Kidney epithelial cell (primary cell): ENCODE results near the gene CAMK4. TPM values are rescaled to one million over a fixed set of nuclear protein-coding genes. Genes with fewer than 3 reads are reported as not detected.
"Not testable (repeated sequence)": the region's sequence is repeated elsewhere in the genome, so short reads cannot be mapped to it uniquely, and the experiment has no call there.

Experiments
- DNase-seq: peaks from one replicate; pipeline ENCODE4 v3.0.0-alpha.2; 2010; ENCODE audit warnings: low read depth
- H3K27me3 ChIP-seq: 2 replicates; pipeline ENCODE4 v1.6.0; 2011; ENCODE audit warnings: low read length; ENCODE audit not compliant: control insufficient read depth, insufficient read depth
- H3K36me3 ChIP-seq: 2 replicates; pipeline ENCODE4 v1.5.1; 2011; ENCODE audit warnings: low read length; ENCODE audit not compliant: control insufficient read depth, insufficient read depth
- H3K4me3 ChIP-seq: 2 replicates; pipeline ENCODE4 v1.5.1; 2011; ENCODE audit warnings: low read depth, mild to moderate bottlenecking, control low read depth, low read length
- total RNA-seq: library from RNA; depleted of rRNA; stranded (reverse); fragments of >200 nt; gene quantifications from 2 replicates; pipeline ENCODE4 v1.2.3, GENCODE V29; 2015
- TF ChIP-seq, protein P1 (sequence below): IDR thresholded peaks from 2 replicates; pipeline ENCODE4 v1.5.1; 2011; ENCODE audit warnings: mild to moderate bottlenecking, moderate library complexity, low read length, control low read depth, inconsistent platforms; ENCODE audit not compliant: insufficient read depth, poor library complexity, severe bottlenecking

CAMK4 gene
- total RNA-seq, 1 donor from 2014 or later: 0.75 TPM

DNA sequence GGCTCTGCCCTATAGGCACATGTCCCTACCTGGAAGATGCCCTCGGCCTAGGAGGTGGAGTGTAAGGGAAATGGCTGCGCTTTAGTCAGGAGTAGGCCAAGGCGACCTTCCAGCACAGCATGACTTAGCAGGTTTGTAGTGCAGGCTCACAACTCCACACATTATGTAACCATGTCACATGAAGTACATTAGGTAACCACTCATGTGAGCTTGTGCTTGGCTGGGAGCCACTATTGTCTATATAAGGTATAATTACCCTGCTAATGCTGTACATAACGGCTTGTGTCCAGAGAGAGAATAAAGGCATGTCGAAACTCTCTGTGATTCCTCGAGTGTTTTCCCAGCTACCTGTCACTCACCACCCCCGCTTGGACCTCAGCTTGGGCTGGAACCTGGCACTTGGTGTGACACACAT is 74.9 kb downstream of the CAMK4 start:
- TF ChIP-seq, protein P1, sequence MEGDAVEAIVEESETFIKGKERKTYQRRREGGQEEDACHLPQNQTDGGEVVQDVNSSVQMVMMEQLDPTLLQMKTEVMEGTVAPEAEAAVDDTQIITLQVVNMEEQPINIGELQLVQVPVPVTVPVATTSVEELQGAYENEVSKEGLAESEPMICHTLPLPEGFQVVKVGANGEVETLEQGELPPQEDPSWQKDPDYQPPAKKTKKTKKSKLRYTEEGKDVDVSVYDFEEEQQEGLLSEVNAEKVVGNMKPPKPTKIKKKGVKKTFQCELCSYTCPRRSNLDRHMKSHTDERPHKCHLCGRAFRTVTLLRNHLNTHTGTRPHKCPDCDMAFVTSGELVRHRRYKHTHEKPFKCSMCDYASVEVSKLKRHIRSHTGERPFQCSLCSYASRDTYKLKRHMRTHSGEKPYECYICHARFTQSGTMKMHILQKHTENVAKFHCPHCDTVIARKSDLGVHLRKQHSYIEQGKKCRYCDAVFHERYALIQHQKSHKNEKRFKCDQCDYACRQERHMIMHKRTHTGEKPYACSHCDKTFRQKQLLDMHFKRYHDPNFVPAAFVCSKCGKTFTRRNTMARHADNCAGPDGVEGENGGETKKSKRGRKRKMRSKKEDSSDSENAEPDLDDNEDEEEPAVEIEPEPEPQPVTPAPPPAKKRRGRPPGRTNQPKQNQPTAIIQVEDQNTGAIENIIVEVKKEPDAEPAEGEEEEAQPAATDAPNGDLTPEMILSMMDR: no peak
- Histone ChIP-seq H3K27me3 (no peaks in the 10 kb centered on the region), H3K36me3 (no peaks in the 10 kb centered on the region), H3K4me3 (no peak overlapping the region)
- DNase-seq: no peak

GRCh38 chr5:111299831-111300432 is 75.7 kb downstream of the CAMK4 start:
- H3K36me3 ChIP-seq: no peaks in the 10 kb centered on the region
- TF ChIP-seq, protein P1: no peak
- H3K27me3 ChIP-seq: no peaks in the 10 kb centered on the region
- no peak for DNase-seq
- H3K4me3 ChIP-seq: no peak overlapping the region

- no peak overlapping the region for H3K4me3 ChIP-seq
- no peak for DNase-seq
- no peaks in the 10 kb centered on the region for H3K27me3 ChIP-seq
- TF ChIP-seq, protein P1: no peak
- no peaks in the 10 kb centered on the region for H3K36me3 ChIP-seq
These were observed 77.1 kb downstream of the CAMK4 start for GRCh38 chr5:111301264-111301663.

GRCh38 chr5:111302043-111302442 is 77.9 kb downstream of the CAMK4 start:
- not testable (repeated sequence) for H3K27me3 ChIP-seq, DNase-seq, H3K36me3 ChIP-seq, H3K4me3 ChIP-seq

- no peak for DNase-seq
- Histone ChIP-seq H3K4me3 (no peak overlapping the region), H3K36me3 (no peaks in the 10 kb centered on the region), H3K27me3 (no peaks in the 10 kb centered on the region)
- TF ChIP-seq, protein P1: no peak
These were observed 84.8 kb downstream of the CAMK4 start for GRCh38 chr5:111308951-111309350.

GRCh38 chr5:111309384-111309783 is 85.2 kb downstream of the CAMK4 start:
- Histone ChIP-seq H3K36me3 (no peaks in the 10 kb centered on the region), H3K27me3 (no peaks in the 10 kb centered on the region), H3K4me3 (no peak overlapping the region)
- DNase-seq: no peak
- TF ChIP-seq, protein P1: no peak
